ENCODE data around the gene SPDEF.
A peak's percentile ranks its signal among the peaks of the same experiment; 100 is the strongest.

The SPDEF gene

GRCh38 chr6:34543421-34543820 is 12.7 kb downstream of the SPDEF start:
- no peak for DNase-seq

DNA sequence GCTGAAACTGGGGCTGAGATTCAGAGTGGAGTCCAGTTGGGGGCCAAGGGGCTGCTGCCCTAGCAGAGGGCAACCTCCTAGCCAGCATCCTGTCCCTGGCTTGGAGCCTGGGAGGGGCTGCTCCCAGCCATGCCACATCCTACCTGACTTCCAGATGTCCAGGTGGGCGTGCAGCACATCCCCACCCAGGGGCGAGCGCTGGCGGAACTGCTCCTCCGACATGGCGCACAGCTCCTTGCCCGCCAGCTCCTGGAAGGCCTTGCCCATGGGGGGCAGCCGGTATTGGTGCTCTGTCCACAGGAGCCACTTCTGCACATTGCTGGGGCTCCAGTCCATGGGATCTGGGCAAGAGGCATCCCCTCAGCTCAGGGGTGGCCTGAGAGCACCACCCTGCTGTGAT is 15.3 kb downstream of the SPDEF start:
- no peak for DNase-seq

DNA sequence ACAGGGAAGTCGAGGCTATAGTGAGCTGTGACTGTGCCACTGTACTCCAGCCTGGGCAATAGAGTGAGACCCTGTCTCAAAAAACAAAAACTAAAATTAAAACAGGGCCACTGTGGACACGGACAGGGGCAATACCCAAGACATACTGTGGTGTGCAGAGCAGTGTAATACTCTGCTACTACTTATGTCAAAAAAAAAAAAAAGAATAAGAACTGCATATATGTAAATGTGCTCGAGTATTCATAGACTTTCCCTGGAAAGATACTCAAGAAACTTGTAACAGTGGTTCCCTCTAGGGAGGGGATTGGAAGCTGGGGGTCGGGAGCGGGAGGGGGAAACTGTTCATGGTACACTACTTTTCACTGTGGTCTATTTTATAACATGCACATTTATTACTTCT is 15.9 kb downstream of the SPDEF start:
- DNase-seq, result no peak

- no peak for DNase-seq
These were observed 16.9 kb downstream of the SPDEF start for GRCh38 chr6:34539181-34539580.

- no peak for DNase-seq
These were observed 17.5 kb downstream of the SPDEF start for GRCh38 chr6:34538581-34538980.

DNA sequence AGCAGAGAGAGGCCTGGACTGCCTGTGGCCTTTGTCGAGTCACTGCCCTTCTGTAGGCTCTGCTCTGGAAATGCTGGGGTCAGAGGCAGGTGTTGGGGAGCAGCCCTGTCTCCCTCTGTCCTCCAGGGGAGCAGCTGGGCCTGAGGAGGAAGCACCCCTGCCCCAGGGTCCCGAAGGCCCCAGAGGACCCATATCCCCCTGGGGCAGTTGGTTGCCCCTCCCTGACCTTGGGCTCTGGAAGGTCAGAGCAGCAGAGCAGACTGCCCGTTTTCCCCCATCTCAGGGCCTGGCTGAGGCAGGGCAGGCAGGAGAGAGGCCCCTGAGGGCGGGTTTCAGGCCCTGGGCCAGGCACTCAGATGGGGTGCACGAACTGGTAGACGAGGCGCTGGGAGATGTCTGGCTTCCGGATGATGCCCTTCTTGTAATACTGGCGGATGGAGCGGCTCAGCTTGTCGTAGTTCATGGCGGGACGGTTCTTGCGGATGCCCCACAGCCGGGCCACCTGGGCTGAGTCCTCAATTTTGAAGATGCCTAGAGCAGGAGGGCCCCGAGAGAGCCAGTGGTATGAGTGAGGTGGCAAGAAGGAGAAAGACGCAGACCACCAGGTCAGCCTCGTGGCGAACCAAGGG is 18.1 kb downstream of the SPDEF start:
- no peak for DNase-seq

- no peak for DNase-seq
These were observed 18.9 kb downstream of the SPDEF start for GRCh38 chr6:34536959-34537848.

DNA sequence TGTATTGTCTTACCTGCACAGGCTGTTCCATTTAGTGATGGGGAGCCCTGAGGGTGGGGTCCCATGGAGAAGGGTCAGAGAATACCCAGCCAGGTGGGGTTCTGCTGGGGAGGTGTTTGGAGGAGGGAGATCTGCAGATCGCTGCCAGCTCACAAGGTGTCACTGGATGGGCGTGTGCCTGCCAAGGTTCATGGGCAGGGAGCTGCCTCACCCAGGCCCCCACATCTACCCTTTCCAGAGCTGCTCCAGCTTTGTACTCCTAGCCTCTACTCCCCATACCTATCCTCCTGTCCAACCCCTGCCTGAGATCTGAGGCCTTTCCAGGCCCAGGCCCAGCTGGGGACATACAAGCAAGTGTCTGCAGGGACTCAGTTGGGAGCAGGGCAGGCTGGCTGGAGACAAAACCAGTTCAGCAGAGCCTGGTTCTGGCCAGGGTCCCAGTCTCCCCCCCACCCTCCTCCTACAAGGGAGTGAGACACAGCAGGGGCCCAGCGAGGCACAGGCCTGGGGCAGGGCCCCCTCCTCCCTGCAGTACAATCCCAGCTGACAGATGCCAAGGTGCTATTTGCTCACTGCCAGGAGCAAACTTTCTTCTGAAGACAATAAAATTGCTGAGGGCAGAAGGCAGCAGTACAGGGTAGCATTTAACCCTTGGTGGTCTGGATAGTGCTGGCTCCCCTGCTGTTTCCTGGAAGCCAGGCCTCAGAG is 19.7 kb downstream of the SPDEF start:
- no peak for DNase-seq

DNA sequence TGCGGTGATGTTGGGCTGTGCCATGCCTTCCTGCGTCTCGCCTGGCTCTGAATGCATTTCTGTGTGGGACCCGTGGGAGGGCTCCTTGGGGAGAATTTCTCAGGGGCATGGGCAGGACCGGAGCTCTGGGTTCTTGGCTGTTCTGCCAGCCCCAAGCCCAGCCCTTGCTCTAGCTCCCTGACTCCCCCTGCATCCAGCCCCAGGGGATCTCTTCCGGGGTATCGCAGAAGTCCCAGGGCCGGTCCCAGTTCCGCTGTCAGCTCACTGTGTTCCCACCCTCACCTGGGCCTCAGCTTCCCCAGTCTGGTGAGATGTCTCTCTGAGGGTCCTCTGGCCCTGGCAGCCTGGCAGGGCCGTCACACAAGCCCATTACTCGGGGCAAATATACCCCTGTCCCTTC is 20.5 kb downstream of the SPDEF start:
- no peak for DNase-seq

- DNase-seq, result no peak
These were observed 20.9 kb downstream of the SPDEF start for GRCh38 chr6:34535199-34535598.

DNA sequence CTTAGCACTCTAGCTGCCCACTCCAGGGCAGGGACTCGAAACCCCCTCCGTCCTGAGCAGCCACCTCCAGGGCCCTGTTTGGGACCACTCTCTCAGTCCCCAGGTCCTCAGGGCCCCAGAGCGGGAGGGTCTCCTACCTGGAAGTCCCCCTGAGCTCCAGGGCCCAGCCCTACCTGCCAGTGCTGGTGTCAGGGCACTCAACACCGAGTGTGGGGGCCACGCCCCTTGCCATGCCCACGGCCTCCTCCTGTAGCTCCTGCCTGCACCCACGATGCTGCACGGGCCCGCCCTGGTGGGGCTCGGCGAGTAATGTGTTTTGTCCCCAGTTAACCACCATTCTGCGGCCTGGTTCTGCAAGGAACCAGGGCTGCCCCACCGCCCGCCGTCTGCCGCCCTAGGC is 21.5 kb downstream of the SPDEF start:
- DNase-seq, result no peak

- no peak for DNase-seq
These were observed 22.0 kb downstream of the SPDEF start for GRCh38 chr6:34534146-34534545.

- DNase-seq, result no peak
These were observed 23.9 kb downstream of the SPDEF start for GRCh38 chr6:34532230-34532629.

DNA sequence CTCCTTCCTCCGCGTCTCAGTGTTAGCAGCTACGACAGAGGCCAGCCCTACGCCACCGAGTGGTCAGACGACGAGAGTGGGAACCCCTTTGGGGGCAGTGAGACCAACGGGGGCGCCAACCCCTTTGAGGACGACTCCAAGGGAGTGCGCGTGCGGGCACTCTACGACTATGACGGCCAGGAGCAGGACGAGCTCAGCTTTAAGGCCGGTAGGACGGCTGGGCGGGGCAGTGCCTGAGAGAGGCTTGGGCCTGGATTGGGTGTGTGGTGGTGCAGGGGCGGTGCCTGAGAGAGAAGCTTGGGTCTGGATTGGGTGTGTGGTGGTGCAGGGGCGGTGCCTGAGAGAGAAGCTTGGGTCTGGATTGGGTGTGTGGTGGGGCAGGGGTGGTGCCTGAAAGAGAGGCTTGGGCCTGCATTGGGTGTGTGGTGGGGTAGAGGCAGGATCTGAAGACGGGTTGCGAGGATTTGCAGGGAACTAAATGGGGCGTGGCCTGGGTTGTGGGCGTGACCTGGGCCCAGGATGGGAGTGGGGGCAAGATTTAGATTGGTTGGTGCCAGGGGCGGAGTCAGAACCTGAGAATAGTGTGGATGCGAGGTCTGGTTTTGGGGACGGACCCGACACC is 24.4 kb downstream of the SPDEF start:
- DNase-seq, result no peak

DNA sequence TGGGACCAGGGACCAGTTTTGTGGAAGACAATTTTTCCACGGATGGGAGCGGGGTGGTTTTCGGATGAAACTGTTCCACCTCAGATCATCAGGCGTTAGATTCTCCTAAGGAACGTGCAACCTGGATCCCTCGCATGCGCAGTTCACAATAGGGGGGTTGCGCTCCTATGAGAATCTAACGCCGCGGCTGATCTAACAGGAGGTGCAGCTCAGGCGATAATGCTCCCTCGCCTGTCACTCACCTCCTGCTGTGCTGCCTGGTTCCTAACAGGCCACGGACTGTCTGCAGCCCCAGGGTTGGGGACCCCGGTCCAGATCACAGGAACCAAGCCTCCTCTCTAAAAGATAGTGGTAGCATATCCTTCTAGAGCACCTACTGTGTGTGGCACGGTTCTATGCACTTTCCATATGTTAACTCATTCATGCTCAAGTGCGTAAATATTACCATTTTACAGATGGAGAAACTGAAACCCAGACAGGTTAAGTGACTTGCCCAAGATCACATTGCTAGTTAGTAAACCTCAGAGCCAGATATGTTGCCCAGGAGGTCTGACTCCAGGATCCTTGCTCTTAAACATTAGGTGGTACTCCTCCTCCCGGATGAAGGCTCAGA is 25.3 kb downstream of the SPDEF start:
- DNase-seq, result no peak

GRCh38 chr6:34529665-34530327 is 26.3 kb downstream of the SPDEF start:
- DNase-seq, result no peak

- no peak for DNase-seq
These were observed 27.0 kb downstream of the SPDEF start for GRCh38 chr6:34528996-34529664.

DNA sequence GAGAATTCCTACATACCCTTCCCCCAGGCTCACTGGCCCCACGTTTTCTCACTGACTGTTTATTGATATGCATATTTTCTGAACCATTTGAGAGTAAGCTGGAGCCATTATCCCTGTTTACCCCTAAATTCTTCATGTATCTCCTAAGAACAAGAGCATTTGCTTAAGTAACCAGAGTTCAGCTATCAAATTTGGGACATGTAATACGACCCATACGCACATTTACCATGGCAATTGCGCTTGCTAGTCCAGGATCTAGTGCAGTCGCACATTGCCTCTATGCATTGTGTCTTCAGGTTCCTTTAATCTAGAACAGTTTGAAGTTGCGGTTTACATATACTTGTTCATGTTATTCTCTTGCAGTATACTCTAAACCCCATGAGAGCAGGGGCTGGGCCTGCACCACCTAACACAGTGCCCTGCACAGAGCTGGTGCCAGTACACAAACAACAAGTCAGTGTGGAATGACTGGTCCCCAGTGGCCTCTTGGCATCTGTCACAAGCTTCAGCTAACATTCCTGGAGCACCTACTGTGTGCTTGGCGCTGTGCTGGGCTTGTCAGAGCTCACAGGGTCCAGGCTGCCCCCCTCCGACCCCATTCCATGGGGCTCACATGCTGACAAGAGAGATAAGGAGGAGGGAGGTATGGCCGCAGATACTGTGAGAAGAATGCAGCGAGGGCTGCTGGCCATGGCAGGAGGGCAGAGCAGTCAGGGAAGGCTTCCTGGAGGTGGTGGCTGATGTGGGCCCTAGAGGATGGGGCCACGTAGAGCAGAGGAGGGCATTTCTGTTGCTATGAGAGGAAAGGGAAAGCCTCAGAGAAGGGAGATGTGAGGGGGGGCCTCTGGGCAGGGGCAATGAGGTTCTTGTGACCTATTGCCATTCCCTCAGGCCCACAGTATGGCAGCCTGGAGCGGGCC is 28.1 kb downstream of the SPDEF start:
- no peak for DNase-seq

GRCh38 chr6:34526992-34527728 is 29.0 kb downstream of the SPDEF start:
- peak; percentile 94 for DNase-seq

Data from activated effector memory CD4-positive, alpha-beta T cell treated with Interleukin-2 at 50 U/mL for 16 hours (primary cell).